Kidney epithelial cell (primary cell): ENCODE measurements around the gene MYCBP2. TPM values are rescaled to one million over a fixed set of nuclear protein-coding genes. Genes with fewer than 3 reads are reported as not detected.
A peak's percentile ranks its signal among the peaks of the same experiment; 100 is the strongest.

Experiments used
- DNase-seq: peaks from one replicate; pipeline ENCODE4 v3.0.0-alpha.2; 2010; ENCODE audit warnings: low read depth
- H3K27me3 ChIP-seq: 2 replicates; pipeline ENCODE4 v1.6.0; 2011; ENCODE audit warnings: low read length; ENCODE audit not compliant: control insufficient read depth, insufficient read depth
- H3K36me3 ChIP-seq: 2 replicates; pipeline ENCODE4 v1.5.1; 2011; ENCODE audit warnings: low read length; ENCODE audit not compliant: control insufficient read depth, insufficient read depth
- H3K4me3 ChIP-seq: 2 replicates; pipeline ENCODE4 v1.5.1; 2011; ENCODE audit warnings: low read depth, mild to moderate bottlenecking, control low read depth, low read length
- CTCF ChIP-seq: IDR thresholded peaks from 2 replicates; pipeline ENCODE4 v1.5.1; 2011; ENCODE audit warnings: mild to moderate bottlenecking, moderate library complexity, low read length, control low read depth, inconsistent platforms; ENCODE audit not compliant: insufficient read depth, poor library complexity, severe bottlenecking
- total RNA-seq: library from RNA; depleted of rRNA; stranded (reverse); fragments of >200 nt; gene quantifications from 2 replicates; pipeline ENCODE4 v1.2.3, GENCODE V29; 2015

MYCBP2 gene
- total RNA-seq, 1 donor from 2014 or later, result 46.3 TPM

GRCh38 chr13:77335543-77335942 lies 8.6 kb upstream of the MYCBP2 start:
- Histone ChIP-seq H3K27me3 (no peaks in the 10 kb centered on the region), H3K36me3 (no peaks in the 10 kb centered on the region), H3K4me3 (no peak overlapping the region)
- no peak for DNase-seq
- TF ChIP-seq CTCF, result no peak

- DNase-seq, result no peak
- Histone ChIP-seq H3K36me3 (no peaks in the 10 kb centered on the region), H3K27me3 (no peaks in the 10 kb centered on the region), H3K4me3 (no peak overlapping the region)
- no peak for TF ChIP-seq CTCF
Measured at GRCh38 chr13:77333594-77333993, 6.7 kb upstream of the MYCBP2 start.

- H3K4me3 ChIP-seq, result no peak overlapping the region
- TF ChIP-seq CTCF, result no peak
- H3K36me3 ChIP-seq, result no peaks in the 10 kb centered on the region
- DNase-seq, result no peak
- no peaks in the 10 kb centered on the region for H3K27me3 ChIP-seq
Measured at GRCh38 chr13:77331421-77331820, 4.5 kb upstream of the MYCBP2 start.

GRCh38 chr13:77329911-77330584 lies 3.2 kb upstream of the MYCBP2 start:
- H3K27me3 ChIP-seq, result no peaks in the 10 kb centered on the region
- no peaks in the 10 kb centered on the region for H3K36me3 ChIP-seq
- H3K4me3 ChIP-seq, result peak overlapping the region; percentile 66
- TF ChIP-seq CTCF, result no peak
- DNase-seq, result no peak

DNA sequence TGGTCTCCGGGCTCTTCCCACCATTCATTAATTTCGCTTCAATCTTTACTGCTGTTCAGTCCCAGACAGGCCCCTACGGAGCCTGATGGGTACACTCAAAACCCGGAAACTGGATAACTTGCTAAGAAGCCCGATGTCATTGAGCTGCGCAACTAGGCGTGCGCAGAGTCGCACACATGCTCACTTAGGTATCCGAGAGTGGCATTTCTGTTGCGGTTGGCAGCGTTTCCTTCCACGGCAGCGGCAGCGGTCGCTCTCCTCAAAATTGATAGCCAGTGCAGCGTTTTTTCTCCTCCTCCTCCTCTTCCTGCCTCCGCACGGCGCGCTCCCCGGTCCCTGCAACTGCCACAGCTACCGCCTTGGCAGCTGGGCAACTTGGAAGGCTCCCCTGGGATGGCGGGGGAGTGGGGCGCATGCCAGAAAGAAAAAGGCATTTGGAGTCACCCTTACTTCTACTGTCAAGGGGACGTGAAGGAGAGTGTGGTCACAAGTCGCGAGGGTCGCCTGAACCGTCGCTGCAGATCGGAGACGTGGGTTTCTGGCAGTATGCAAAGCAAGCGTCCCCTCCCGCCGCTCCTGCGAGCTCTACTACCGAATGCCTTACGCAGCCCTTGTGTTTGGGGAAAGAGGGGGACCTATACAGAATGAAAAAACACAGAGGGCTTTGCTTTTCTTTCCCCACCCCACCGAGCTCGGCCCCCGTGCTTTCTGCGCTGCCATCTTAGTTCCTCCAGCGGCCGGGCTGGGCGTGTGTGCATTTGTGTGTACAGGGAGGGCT lies 2.4 kb upstream of the MYCBP2 start:
- no peaks in the 10 kb centered on the region for H3K27me3 ChIP-seq
- TF ChIP-seq CTCF, result no peak
- H3K4me3 ChIP-seq, result peak overlapping the region; percentile 66
- H3K36me3 ChIP-seq, result no peaks in the 10 kb centered on the region
- peak; percentile 85 for DNase-seq
